Stimulated activated CD4-positive, alpha-beta T cell treated with anti-CD3 and anti-CD28 coated beads, Interleukin-1b, Interleukin-23, amount 100 ng/mL, for 48 hours (primary cell): Measurements from ENCODE around the gene RPS6KA2.

Source experiments
- DNase-seq: peaks from one replicate; pipeline ENCODE4 v3.0.0-alpha.2; 2020

The RPS6KA2 gene

DNA sequence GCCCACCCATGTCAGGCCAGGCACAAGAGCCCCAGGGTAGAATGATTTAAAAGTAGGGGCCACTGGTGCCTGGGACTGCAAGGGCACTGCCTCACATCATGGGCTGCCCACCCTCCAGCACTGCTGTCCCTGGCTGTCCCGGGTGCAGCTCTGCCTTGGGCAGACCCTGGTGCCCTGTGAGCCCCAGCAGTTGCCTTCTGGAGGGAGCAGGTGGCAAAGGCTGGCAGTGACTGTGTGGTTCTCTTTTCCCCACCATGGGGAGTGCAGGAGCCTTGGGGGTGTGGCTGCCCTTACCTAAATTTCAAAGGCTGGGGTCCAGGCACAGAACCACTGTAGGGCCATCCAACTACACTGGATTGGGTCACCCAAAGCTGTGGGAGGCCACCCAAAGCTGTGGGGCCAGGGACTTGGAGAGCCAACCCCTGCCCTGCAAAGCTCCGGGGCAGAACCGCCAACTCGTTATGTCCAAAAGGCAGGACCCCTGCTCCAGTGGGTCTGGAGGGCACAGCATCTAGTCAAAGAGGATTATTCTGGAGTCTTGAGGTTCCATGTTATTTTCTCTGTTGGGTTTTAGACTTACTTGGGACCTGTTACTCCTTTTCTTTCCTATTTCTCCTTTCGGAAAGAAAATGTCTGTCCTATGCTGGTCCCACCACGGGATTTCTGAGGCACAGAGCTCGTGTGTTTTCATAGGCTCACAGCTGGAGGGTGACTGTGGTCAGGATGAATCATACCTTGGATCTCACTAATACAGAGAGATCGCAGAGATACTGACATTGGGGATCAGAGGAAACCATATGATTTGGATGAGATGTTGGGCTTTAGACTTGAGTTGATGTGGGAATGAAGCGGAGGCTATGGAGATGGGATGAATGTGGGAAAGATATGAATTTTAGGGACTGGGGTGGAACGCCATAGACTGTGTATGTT, 105.9 kb downstream of the RPS6KA2 start:
- DNase-seq: no peak

DNA sequence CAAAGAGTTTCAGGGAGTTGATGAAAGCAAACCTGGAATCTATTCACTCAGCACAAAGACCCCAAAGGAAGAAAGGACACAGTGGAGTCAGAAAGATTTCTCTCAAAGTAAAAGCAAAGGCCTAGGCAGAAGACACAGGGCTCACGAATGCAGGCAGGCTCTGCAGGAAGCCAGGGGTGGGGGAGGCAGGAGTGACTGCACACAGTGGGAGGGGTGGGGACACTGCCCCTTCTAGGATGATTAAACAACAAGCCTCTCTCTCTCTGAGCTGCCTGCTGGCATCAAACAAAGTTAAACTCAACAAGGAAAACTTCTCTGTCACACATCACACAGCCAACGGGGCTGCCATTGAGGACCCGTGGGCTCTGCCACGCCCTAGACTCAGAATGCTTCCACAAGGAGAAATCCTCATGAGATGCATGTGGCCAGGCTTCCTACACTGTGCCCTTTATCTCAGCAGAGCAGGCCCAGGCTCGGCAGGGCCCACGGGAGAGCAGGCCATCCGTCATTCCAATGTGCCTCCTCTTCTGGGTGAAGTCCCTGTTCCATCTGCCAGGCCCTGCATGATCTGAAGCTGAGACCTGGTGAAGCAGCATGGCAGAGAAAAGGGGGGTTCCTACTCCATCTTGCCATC, 110.7 kb downstream of the RPS6KA2 start:
- no peak for DNase-seq

DNA sequence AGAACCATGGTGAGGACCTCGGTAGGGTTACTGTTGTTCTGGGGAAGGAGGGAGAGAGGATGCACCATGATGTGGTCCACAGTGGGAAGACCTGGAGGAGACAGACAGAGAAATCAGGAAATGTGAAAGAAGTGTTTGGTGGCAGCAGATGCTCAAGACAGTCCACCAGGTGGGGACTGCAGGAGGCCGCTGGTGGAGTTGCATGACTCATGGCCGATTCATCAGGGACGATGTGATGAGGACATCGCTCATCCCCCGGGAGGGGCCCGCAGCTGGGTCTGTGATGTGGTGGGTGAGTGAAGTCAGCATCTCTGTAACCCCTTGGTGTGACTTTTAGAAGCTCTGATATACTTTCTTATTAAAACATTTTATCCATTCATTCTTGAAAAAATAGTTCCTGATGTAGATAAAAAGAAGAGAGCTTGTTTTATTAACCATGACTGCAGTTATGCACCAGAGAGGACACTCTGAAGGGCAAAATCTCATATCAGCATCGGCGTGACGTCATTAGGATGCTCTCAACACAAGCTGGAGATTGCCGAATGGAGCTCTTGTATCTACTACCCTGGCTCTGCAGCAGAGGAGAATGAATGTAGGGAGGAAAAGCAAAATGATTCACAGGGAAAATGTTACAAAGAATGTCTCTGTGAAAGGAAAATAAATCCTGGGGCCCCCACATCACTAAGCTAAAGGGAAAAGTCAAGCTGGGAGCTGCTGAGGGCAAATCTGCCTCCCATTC, 111.8 kb downstream of the RPS6KA2 start:
- DNase-seq: peak; percentile 84

DNA sequence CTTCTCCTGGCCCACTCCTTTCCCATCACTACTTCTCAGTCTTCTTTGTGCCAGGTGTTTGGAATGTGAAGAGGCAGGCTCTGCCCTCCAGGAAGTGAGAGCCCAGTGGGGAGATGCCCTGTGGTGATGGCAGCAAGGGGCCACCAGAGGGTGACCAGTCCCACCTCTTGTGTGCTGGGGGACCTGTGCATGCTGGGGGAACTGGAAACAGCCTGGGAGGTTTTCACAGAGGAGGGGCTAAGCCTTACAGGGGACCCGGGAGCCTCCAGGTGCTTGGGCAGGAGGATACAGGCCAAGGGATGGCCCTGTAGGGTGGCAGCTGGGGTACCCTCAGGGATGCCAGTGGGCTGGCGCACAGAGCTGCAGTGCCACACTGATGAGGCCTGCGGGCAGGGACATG, 112.9 kb downstream of the RPS6KA2 start:
- DNase-seq: no peak

DNA sequence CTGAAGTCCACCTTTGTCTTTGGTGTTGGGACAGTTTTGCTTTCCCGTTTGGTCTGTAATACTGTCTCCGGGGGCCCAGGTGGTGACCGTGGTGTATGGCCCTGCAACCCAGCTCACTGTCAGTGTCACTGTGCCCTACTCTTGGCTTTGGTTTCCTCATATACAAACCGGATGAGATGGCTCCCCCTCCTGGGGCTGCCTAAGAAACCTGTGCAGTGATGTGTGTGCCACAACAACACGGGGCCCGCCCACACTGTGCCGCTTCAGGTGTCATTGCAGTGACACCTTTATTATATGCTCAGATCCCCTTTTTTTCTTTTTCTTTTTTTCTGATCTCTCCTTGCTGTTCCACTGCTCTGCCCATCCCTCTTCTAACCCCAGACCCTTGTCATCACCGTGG, 114.5 kb downstream of the RPS6KA2 start:
- DNase-seq: peak; percentile 44

DNA sequence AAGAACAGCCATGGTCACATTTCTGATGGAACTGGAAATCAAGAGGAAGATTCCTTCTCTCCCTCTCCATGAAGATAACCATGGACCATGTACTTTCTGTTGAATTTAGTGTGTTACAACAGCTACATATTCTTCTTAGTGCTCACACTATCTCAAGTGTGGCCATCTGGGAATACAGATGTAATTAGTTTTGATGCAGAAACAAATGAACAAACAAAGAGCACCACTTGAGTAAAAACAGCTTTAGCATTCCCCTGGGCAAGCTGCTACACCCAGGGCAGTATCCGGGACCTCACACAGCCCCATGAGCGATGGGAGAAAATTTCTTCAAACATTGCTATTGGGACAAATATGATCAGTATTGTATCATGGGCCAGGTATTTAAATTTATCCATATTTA, 115.7 kb downstream of the RPS6KA2 start:
- no peak for DNase-seq

DNA sequence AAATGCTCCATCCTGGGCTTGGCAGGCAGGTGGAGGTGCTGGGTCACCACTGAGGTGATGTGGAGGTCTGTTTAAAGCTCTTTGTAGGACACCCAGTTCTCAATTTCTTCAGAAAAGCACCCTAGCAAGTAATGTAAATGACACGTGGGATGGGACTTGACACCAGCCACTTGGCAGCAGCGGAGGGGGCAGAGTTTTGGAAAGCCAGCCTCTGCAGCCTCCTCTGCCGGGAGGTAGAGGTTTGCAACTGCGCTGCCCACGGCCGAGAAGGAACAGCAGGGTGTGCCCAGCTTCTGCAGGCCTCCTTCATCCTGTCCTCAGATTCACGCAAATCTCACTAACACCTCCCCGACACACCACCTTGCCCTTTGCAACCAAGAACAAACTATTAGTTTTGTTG, 117.9 kb downstream of the RPS6KA2 start:
- no peak for DNase-seq

DNA sequence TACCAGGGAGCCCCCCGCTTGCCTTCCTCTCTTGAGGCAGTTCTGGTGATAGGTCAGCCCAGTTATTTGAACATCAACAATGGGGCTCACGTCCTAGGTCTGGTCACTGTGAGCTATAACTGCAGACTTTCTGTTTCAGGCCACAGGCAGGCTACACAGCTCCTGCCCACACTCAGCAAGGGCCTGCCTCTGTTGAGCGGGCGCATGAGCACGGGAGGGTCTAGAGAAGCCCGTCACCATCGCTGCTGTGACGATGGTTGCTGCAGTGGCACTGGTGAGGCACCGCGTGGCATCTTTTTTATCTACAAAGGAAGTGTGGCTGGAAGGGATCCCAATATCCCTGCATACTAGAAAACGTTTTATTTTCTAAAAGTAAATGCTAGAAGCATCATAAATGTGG, 118.3 kb downstream of the RPS6KA2 start:
- no peak for DNase-seq

DNA sequence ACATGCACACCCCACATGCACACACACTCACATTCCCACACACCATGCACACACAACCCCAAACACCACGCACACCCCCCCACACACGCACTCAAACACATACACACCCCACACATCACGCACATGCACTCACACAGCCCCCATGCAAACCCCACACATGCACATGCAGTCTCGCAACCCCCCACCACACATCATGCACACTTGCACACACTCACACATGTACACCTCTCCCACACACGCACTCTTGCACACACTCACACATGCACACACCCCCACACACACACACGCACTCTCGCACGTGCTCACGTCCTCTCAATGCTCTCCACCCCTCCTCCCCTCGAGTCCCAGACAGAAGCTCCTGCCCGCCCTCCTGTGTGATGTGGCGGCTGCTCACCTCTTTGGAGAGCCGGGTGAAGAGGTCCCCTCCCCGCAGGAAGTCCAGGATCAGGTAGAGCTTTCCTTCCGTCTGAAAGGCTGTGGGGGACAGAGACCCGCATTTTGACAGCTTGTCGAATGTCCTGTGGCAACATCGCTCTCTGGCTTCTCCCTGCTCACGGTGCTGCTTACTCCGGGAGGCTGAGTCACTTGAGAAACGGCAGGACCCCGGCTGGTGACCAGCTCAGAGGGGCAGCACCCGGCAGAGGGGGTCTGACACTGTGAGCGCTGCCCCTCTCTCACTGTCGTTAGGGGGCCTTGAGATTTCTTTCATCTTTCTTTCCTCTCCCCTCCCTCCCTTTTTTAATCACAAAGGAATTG, 119.1 kb downstream of the RPS6KA2 start:
- no peak for DNase-seq

DNA sequence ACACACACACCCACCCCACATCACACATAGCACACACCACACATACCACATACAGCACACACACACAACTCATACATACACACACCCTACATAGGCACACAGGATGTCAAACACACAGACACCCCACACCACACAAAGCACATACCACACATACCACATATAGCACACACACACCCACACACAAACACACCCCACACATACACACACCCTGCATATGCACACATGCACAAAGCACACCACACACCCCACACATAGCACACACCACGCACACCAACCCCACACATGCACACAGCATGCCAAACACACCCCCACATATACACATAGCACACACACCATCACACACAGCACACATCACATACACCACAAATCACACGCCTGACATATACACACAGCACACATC, 119.7 kb downstream of the RPS6KA2 start:
- DNase-seq: no peak

DNA sequence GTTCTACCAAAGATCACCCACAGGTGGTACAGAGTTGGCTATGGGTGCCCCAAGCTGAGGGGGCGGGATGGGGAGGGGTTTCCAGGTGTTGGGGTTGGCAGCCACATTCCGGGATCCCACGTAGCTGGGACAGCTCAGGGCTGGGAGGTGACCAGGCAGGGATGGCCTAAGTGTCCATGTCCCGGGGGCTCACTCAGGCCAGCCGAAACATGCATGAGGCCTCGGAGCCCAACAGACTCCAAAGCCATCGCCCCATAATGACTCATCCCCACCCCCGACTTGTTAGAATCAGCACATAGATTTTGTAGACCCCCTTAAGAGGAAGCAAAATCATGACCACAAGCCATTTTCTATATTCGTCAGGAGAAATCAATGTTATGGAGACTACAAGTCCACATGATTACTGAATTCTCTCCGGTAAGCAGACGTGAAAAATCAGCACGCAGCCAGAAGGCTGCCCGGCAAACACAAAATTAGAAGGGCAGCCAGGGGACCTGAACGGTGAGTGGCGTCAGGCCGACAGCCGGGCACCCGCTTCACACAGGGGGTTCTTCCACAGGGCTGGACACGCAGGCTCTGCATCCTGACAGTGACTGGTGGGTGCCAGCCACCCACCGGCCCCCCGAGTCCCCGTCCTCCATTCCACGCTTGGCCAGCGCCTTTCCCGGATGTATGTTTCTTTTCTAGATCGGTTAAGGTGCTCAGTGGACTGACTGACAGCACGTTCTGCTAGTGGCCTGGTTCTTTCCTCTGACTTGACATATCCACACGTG, 121.7 kb downstream of the RPS6KA2 start:
- DNase-seq: no peak

DNA sequence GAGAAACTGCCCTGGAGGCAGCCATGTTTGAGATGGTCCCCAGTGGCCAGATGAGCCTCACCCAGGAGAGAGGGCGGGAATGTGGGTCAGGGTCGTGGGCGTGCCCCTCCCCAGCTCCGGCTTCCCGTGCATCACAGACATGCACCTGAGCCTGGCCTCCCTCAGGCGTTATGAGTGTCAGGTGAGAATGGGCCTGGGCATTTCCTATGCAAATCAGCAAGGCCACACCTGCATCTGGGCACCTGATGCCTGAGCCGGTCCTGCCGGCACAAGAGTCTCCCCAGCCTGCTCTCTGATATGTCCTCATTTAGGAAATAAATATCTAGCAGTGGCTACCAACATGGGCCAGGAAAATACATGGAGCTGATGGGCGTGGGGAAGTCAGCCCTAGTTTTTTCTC, 123.0 kb downstream of the RPS6KA2 start:
- no peak for DNase-seq

DNA sequence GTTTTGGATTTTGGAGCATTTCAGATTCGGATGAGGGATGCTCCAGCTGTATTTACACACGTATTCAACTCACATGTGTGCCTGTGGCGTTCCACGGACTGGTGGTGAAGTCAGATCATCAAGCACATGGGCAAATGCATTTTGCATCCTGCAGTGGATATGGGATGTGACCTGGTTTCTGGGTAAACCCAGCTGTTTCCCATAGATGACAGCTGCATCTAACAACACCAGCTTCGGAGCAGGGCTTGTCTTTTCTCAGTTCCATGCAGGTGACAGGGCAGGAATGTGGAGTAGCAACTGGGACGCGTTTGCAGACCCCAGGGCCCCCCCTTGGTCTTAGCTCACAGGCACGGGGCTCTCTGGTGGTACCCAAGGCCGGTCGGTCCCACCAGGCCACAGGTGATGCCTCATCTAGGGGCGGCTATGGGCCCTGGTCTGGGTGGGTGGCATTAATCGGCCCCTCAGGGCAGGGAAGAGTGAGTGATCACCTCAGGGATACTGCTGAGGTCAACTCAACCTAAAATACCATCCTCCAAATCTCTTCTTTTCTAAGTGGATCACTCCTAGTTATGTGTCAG, 123.8 kb downstream of the RPS6KA2 start:
- no peak for DNase-seq

DNA sequence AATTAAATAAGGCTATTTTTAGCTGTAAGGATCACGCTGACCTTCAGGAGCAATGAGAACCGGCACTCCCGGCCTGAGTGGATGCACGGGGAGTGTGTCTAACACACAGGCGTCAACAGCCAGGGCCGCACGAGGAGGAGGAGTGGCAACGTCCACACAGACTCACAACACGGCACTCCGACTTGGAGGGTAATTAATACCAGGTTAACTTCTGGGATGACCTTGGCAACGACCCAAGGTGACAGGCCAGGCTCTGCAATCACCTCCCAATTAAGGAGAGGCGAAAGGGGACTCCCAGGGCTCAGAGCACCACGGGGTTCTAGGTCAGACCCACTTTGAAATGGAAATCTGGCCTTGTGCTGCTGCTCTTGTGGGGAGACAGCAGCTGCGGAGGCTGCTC, 124.6 kb downstream of the RPS6KA2 start:
- DNase-seq: no peak

DNA sequence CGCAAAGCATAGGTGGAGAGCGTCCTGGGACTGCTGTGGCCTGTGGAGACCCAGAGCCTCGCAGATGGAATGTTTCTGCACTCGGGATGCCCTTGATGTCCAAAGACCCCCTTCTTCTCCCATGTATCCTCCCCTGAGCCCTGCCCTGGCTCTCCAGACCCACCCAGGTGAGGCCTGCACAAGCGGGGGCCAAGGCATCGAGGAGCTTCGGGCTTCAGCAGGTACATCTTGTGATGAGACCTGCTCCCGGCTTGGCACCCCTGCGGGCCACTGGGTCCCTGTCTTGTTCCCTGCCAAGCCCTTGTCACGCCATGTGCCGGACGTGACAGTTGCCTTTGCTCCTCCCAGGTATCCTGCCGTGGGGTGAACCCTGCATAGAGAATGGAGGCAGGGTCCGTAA, 125.8 kb downstream of the RPS6KA2 start:
- DNase-seq: no peak

DNA sequence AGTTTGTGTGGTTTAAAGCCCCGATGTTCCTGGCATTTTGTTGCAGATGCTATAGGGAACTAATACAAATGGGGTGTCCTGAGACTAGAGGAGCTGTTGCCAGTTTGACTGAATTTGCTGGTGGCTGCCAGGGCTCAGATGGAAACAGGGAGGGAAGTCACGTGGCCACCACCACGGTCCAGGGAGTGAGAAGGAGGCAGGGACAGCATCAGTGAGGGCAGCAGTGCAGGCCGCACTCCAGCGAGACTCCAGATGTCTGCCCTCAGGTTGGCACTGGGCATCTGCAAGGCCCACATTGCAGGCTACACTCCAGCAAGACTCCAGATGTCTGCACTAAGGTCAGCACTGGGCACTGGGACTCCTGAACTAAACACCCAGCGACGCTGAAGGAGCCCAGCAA, 126.8 kb downstream of the RPS6KA2 start:
- no peak for DNase-seq

DNA sequence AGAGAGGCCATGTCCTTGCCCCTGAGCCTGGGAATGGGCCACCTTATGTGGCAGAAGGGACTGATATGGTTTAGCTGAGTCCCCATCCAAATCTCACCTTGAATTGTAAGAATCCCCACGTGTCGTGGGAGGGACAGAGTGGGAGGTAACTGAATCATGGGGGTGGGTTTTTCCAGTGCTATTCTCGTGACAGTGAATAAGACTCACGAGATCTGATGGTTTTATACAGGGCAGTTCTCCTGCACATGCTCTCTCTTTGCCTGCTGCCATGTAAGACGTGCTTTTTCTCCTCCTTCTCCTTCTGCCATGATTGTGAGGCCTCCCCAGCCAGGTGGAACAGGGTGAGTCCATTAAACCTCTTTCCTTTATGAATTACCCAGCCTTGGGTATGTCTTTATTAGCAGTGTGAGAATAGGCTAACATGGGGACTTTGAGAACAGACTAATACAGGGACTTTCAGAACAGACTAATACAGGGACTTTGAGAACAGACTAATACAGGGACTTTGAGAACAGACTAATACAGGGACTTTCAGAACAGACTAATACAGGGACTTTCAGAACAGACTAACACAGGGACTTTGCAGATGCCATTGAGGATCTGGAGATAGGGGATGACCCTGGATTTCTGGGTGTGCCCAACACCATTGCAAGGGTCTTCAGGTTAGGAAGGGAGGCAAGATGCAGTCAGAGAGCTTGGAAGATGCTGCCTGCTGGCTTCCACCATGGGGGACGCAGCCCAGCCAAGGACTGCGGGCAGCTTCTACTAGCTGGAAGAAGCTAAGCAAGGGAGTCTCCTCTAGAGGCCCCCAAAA, 127.5 kb downstream of the RPS6KA2 start:
- DNase-seq: peak; percentile 23

DNA sequence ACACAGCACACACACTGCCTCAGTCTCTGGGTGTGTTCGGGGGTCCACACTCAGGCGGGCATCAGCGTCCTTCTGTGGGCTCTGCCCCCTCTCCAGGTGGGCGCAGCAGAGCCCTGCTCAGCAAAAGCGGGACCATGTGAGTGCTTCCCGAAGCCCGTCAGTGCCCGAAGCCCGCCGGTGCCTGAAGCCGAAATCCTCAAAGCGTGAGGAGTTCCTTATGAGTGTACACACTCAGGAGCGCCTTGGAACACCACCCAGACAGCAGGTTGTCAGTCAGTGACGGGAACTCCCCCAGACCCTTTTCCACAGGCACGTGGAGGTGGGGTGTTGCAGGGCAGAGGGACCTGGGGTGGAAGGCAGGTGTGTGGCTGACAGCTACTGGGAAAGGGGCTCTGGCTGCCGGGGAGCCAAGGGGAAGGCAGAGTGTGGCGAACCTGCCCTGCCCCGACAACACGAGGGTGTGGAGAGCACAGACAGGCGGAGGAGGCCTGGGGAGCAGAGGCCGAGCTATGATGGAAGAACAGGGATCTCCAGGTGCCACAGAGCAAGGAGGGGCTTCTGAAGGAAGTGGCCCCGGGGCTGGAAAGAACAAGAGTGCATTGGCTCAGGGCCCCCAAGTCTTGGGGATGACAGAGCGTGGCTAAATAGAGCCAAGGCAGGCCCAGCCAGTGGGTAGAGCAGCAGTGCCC, 128.2 kb downstream of the RPS6KA2 start:
- DNase-seq: no peak

DNA sequence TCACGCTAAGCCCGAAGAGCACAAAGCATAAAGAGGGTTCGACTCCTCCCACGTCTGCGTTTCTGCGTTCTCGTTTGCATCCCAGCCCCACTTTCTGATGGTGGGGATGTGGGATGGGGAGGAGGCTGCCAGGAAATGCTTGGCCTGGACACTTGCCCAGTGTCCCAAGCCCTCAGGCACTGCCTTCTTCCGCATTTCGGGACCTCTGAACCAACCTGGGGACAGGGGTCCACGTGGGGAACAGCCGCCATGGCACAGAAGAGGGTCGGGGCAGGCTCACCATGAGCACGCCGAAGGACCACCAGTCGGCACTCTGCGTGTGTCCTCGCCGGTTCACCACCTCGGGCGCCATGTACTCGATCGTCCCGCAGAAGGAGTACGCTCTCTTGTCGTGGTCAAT, 128.8 kb downstream of the RPS6KA2 start:
- DNase-seq: no peak
